Activated T-cell treated with anti-CD3 and anti-CD28 coated beads, Interleukin-2, amount 50 U/mL, for 72 hours (primary cell): ENCODE results near the gene IL9. TPM values are rescaled to one million over a fixed set of nuclear protein-coding genes. Genes with fewer than 3 reads are reported as not detected.

Experiments
- ATAC-seq, 2 donors: fragments of 150-1000 bp; cut with Tn5 transposase; replicated peaks in 1 of 2; 2 replicates each; pipeline ENCODE4 v1.10.0; 2021; ENCODE audit warnings: moderate library complexity in 2 of 2, mild to moderate bottlenecking in 1 of 2
- DNase-seq, 2 donors: peaks; one replicate each; pipeline ENCODE4 v3.0.0; 2021 to 2022; ENCODE audit warnings: mixed read lengths in 1 of 2
- H3K27ac Mint-ChIP-seq: one replicate; pipeline ENCODE4 v1.8.0; 2022; ENCODE audit warnings: mild to moderate bottlenecking, moderate library complexity, mixed read lengths
- H3K27me3 Mint-ChIP-seq: one replicate; pipeline ENCODE4 v1.8.0; 2022; ENCODE audit warnings: low read depth, mixed read lengths
- H3K36me3 Mint-ChIP-seq, 2 donors: one replicate each; pipeline ENCODE4 v1.8.0; 2022; ENCODE audit warnings: mixed read lengths in 2 of 2, mild to moderate bottlenecking in 1 of 2; ENCODE audit not compliant: insufficient read depth in 2 of 2
- H3K4me1 Mint-ChIP-seq: one replicate; pipeline ENCODE4 v1.8.0; 2022; ENCODE audit warnings: low read depth, mixed read lengths
- H3K4me3 Mint-ChIP-seq, 2 donors: one replicate each; pipeline ENCODE4 v1.8.0; 2022; ENCODE audit warnings: mild to moderate bottlenecking in 2 of 2, mixed read lengths in 2 of 2, moderate library complexity in 2 of 2
- H3K9me3 Mint-ChIP-seq, 2 donors: one replicate each; pipeline ENCODE4 v1.8.0; 2022; ENCODE audit warnings: mixed read lengths in 2 of 2
- total RNA-seq, 2 donors: library from RNA; stranded (reverse); gene quantifications; one replicate each; pipeline ENCODE4 v1.2.3, GENCODE V29; 2022

Gene IL9
- total RNA-seq, 2 donors from 2014 or later = 2.6 to 22.7 TPM

GRCh38 chr5:135874461-135874860, 21.2 kb downstream of the IL9 start:
- DNase-seq (no peak), ATAC-seq (no peak)
- H3K4me1 Mint-ChIP-seq = no peaks in the 10 kb centered on the region
- no peak overlapping the region for H3K4me3 Mint-ChIP-seq
- no peaks in the 10 kb centered on the region for H3K9me3 Mint-ChIP-seq
- H3K27me3 Mint-ChIP-seq = no peaks in the 10 kb centered on the region
- H3K36me3 Mint-ChIP-seq = no peaks in the 10 kb centered on the region
- H3K27ac Mint-ChIP-seq = no peak overlapping the region

- H3K4me3 Mint-ChIP-seq = no peak overlapping the region
- no peak for DNase-seq
- no peaks in the 10 kb centered on the region for H3K4me1 Mint-ChIP-seq
- H3K27ac Mint-ChIP-seq = no peak overlapping the region
- no peaks in the 10 kb centered on the region for H3K36me3 Mint-ChIP-seq
- no peaks in the 10 kb centered on the region for H3K27me3 Mint-ChIP-seq
- H3K9me3 Mint-ChIP-seq = no peaks in the 10 kb centered on the region
- no peak for ATAC-seq
These were observed 21.8 kb downstream of the IL9 start for GRCh38 chr5:135873831-135874230.

DNA sequence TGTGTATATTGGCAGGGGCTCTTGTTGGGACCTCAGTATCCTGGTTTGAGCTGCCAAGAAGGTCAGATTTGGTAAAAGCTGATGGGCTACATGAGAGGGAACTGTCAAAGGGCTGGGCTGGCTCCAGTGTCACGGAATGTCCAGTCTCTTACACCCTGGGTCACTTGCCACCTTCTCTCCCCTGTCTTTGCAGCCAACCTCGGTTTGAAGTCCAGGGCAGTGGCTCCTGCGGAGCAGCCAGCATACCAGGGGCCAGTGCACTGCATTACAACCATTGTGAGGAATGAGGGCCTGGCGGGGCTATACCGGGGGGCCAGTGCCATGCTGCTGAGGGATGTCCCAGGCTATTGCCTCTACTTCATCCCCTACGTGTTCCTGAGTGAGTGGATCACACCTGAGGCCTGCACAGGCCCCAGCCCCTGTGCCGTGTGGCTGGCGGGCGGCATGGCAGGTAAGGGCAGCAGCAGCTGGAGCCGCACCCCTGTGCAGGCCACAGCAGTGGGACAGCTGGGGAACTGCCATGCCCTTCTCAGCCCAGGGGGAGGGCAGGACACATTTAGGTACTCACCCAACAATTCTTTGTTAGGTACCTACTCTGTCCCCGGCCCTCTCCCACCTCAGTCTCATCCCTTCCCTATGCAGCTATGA, 24.2 kb downstream of the IL9 start:
- H3K36me3 Mint-ChIP-seq = no peaks in the 10 kb centered on the region
- ATAC-seq (no peak), DNase-seq (no peak)
- no peaks in the 10 kb centered on the region for H3K9me3 Mint-ChIP-seq
- H3K4me3 Mint-ChIP-seq = no peak overlapping the region
- H3K27me3 Mint-ChIP-seq = no peaks in the 10 kb centered on the region
- no peak overlapping the region for H3K27ac Mint-ChIP-seq
- no peaks in the 10 kb centered on the region for H3K4me1 Mint-ChIP-seq

DNA sequence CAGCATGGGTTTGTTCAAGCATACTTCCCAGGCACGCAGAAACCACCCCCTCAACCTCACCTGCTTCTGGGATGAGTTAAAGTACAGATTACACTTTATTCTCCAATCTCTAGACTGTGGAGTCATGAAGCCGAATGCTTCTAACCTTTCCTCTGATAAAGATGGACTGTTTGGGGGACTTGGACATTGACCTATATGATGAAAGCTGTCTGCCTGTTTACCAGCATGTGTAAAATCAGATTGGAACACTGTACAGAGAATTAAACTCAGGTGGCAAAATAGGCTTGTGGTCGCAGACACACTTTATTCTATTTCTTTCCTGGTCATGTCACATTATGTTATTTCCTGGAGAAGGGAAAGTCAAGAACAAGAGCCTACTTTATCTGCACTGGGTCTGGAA, 25.7 kb downstream of the IL9 start:
- Mint-ChIP-seq H3K27ac (no peak overlapping the region), H3K27me3 (no peaks in the 10 kb centered on the region), H3K4me3 (no peak overlapping the region), H3K4me1 (no peaks in the 10 kb centered on the region), H3K9me3 (no peaks in the 10 kb centered on the region), H3K36me3 (no peaks in the 10 kb centered on the region)
- no peak for DNase-seq
- no peak for ATAC-seq

- no peaks in the 10 kb centered on the region for H3K9me3 Mint-ChIP-seq
These were observed 26.4 kb downstream of the IL9 start for GRCh38 chr5:135869276-135869675.

DNA sequence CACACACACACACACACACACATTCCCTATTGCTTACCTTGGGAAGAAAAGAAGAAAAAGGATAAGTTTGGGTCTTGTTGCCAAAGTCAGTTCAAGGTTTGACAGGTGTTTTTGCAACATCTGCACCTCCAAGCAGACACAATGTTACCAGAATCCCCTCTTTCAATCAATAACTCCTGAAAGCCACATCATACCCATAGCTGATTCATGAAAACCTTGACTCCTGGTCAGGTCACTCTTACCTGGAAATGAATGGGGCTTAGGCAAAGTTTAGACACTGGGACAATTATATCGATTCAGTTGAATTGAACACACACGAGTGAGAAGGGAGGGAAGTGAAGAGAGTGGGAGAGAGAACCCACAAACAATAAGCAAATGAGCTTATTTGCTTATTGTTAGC, 27.0 kb downstream of the IL9 start:
- DNase-seq = no peak
- ATAC-seq = no peak
- Mint-ChIP-seq H3K4me1 (no peaks in the 10 kb centered on the region), H3K4me3 (no peak overlapping the region), H3K27me3 (no peaks in the 10 kb centered on the region), H3K9me3 (no peaks in the 10 kb centered on the region), H3K27ac (no peak overlapping the region), H3K36me3 (no peaks in the 10 kb centered on the region)

More at GRCh38 chr5:135869276-135869675, 26.4 kb downstream of the IL9 start:
- H3K27me3 Mint-ChIP-seq = no peaks in the 10 kb centered on the region
- H3K4me3 Mint-ChIP-seq = no peak overlapping the region
- ATAC-seq = no peak
- DNase-seq = no peak
- H3K4me1 Mint-ChIP-seq = no peaks in the 10 kb centered on the region
- no peaks in the 10 kb centered on the region for H3K36me3 Mint-ChIP-seq
- H3K27ac Mint-ChIP-seq = no peak overlapping the region

GRCh38 chr5:135867599-135867998, 28.0 kb downstream of the IL9 start:
- Mint-ChIP-seq H3K27me3 (no peaks in the 10 kb centered on the region), H3K4me3 (no peak overlapping the region), H3K27ac (no peak overlapping the region), H3K9me3 (no peaks in the 10 kb centered on the region), H3K36me3 (no peaks in the 10 kb centered on the region), H3K4me1 (no peaks in the 10 kb centered on the region)
- DNase-seq (no peak), ATAC-seq (no peak)

GRCh38 chr5:135866016-135866415, 29.6 kb downstream of the IL9 start:
- no peaks in the 10 kb centered on the region for H3K27me3 Mint-ChIP-seq
- no peaks in the 10 kb centered on the region for H3K36me3 Mint-ChIP-seq
- ATAC-seq (no peak), DNase-seq (no peak)
- no peak overlapping the region for H3K27ac Mint-ChIP-seq
- no peaks in the 10 kb centered on the region for H3K9me3 Mint-ChIP-seq
- H3K4me1 Mint-ChIP-seq = no peaks in the 10 kb centered on the region
- no peak overlapping the region for H3K4me3 Mint-ChIP-seq

DNA sequence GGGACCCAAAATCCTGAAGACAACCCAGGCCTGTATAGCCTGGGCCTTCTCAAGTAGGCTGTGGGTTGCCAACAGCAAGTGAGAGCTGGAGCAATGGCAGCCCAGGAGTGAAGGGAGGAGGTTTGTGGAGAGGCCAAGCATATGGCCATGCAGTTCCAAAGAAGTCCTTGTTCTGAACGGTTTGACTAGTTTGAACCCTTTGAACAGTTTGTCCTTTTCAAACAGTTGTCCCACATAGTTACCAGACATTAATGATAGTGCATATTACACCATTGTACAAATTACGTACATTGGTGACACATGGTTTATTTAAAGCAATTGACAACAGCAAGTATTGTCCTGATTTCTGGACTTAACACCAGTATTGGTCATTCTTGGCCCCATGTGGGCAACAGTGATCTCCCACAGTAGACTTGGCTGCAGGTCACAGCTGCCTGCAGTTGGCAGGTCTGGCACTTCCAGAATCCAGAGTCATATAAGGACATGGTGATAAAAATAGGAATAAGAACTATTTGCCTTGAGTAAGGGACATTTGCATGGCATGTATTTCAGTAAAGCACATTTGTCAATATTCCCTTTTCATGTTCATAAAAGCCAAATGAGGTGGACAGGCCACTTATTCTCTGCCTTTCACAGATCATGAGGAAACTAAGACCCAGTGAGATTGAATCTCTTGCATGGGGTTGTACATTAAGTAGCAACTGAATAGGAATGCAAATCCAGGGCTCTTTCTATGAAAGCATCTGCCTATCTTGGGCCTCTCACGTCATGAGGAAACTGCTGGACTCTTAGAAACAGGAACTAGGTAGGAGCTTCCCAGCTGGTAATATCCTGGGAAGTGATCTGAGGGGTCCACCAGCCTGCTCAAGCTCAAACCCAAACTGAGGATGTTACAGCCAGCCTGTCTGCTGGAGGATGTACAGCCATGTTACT, 30.9 kb downstream of the IL9 start:
- Mint-ChIP-seq H3K27me3 (no peaks in the 10 kb centered on the region), H3K4me3 (no peak overlapping the region), H3K9me3 (no peaks in the 10 kb centered on the region), H3K4me1 (no peaks in the 10 kb centered on the region), H3K36me3 (no peaks in the 10 kb centered on the region), H3K27ac (no peak overlapping the region)
- no peak for DNase-seq
- no peak for ATAC-seq

DNA sequence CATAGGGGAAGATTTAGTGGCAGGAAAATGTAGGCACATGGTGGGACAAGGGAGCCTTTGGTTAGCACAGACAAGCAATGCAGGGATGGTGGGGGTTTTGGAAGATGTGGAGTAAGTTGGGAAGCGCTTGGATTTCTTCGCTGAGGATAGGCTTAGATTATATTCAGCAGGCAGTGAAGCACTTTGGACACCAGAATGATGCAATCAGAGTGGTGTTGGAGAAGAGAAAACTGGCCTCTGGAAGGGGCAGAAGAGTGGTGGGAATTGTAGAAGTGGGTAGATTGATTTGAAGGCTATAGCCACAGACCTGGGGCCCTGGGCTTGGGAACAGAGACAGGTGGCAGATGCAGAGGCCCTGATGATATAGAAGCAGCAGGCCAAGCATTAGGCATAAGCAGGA, 32.9 kb downstream of the IL9 start:
- Mint-ChIP-seq H3K27me3 (no peaks in the 10 kb centered on the region), H3K27ac (no peak overlapping the region), H3K9me3 (no peaks in the 10 kb centered on the region), H3K4me3 (no peak overlapping the region), H3K36me3 (no peaks in the 10 kb centered on the region), H3K4me1 (no peaks in the 10 kb centered on the region)
- DNase-seq (no peak), ATAC-seq (no peak)

GRCh38 chr5:135862086-135862485, 33.6 kb downstream of the IL9 start:
- Mint-ChIP-seq H3K27me3 (no peaks in the 10 kb centered on the region), H3K4me1 (no peaks in the 10 kb centered on the region), H3K27ac (no peak overlapping the region), H3K4me3 (no peak overlapping the region), H3K9me3 (no peaks in the 10 kb centered on the region), H3K36me3 (no peaks in the 10 kb centered on the region)
- DNase-seq = no peak
- ATAC-seq = no peak

DNA sequence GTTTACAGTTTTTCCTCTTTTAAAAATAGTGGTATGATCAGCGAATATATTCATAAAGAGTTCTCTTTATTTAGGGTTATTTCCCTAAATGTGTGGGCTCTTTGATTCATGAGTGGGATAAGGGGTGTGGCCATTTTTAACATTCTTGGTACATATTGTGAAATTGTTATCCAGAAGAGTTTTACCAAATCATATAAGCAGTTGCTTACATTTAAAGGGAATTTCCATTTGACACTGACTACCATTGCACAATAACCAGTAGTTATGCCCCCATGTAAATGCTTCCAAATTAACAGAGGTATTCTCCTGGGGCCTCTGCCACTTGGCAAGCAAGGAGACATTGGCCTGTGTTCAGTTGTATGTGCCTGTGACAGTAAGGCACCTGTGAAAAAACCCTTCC, 34.0 kb downstream of the IL9 start:
- ATAC-seq (no peak), DNase-seq (no peak)
- Mint-ChIP-seq H3K4me1 (no peaks in the 10 kb centered on the region), H3K4me3 (no peak overlapping the region), H3K9me3 (no peaks in the 10 kb centered on the region), H3K27ac (no peak overlapping the region), H3K36me3 (no peaks in the 10 kb centered on the region), H3K27me3 (no peaks in the 10 kb centered on the region)

- Mint-ChIP-seq H3K27ac (no peak overlapping the region), H3K9me3 (no peaks in the 10 kb centered on the region), H3K4me1 (no peaks in the 10 kb centered on the region), H3K36me3 (no peaks in the 10 kb centered on the region), H3K27me3 (peaks cover 12% of the 10 kb centered on the region), H3K4me3 (no peak overlapping the region)
- ATAC-seq (no peak), DNase-seq (no peak)
These were observed 36.0 kb downstream of the IL9 start for GRCh38 chr5:135859641-135860040.
